ENCODE measurements around the gene RBM7. TPM values are rescaled to one million over a fixed set of nuclear protein-coding genes. Genes with fewer than 3 reads are reported as not detected.

The RBM7 gene
- total RNA-seq, 1 donor from 2014 or later: 61.1 TPM

- Mint-ChIP-seq H3K27ac (no peak overlapping the region), H3K9me3 (no peaks in the 10 kb centered on the region), H3K27me3 (ENCODE audit: insufficient read depth, low read depth) (no peaks in the 10 kb centered on the region), H3K36me3 (no peaks in the 10 kb centered on the region), H3K4me3 (no peak overlapping the region), H3K4me1 (no peaks in the 10 kb centered on the region)
- Histone ChIP-seq H3K4me2 (no peak overlapping the region), H3K27ac (no peak overlapping the region), H3F3A (ENCODE audit: low read depth) (no peaks in the 10 kb centered on the region), H3K9me3 (ENCODE audit: low read depth) (no peaks in the 10 kb centered on the region), H3K4me1 (no peaks in the 10 kb centered on the region), H3K36me3 (no peaks in the 10 kb centered on the region), H3K4me3 (no peak overlapping the region), H4K20me1 (ENCODE audit: low read depth) (no peaks in the 10 kb centered on the region), H3K79me2 (ENCODE audit: low read depth) (no peaks in the 10 kb centered on the region), H3K27me3 (no peaks in the 10 kb centered on the region), H2AFZ (replicated peaks) (no peak overlapping the region), H3K9ac (no peak overlapping the region)
- DNase-seq (ENCODE audit: low spot score): no peak
- TF ChIP-seq CTCF (IDR thresholded peaks at IDR 0.05): no peak
- no peak for TF ChIP-seq EZH2 (IDR thresholded peaks at IDR 0.05)
- no peak for TF ChIP-seq EZH2phosphoT487 (IDR thresholded peaks at IDR 0.05)
These were observed 31.4 kb upstream of the RBM7 start for GRCh38 chr11:114368918-114369680.

GRCh38 chr11:114375052-114375451 is 25.4 kb upstream of the RBM7 start:
- H3K9ac ChIP-seq: no peak overlapping the region
- H3K9me3 ChIP-seq (ENCODE audit: low read depth): no peaks in the 10 kb centered on the region
- no peak overlapping the region for H3K4me3 ChIP-seq
- H3K36me3 ChIP-seq: no peaks in the 10 kb centered on the region
- Mint-ChIP-seq H3K4me3 (no peak overlapping the region), H3K4me1 (peaks cover 5% of the 10 kb centered on the region), H3K9me3 (no peaks in the 10 kb centered on the region), H3K27me3 (ENCODE audit: insufficient read depth, low read depth) (no peaks in the 10 kb centered on the region), H3K36me3 (no peaks in the 10 kb centered on the region), H3K27ac (no peak overlapping the region)
- no peak for DNase-seq (ENCODE audit: low spot score)
- no peak overlapping the region for H2AFZ ChIP-seq (replicated peaks)
- TF ChIP-seq EZH2phosphoT487 (IDR thresholded peaks at IDR 0.05) (no peak), EZH2 (IDR thresholded peaks at IDR 0.05) (no peak), CTCF (IDR thresholded peaks at IDR 0.05) (no peak)
- no peaks in the 10 kb centered on the region for H4K20me1 ChIP-seq (ENCODE audit: low read depth)
- no peaks in the 10 kb centered on the region for H3K27me3 ChIP-seq
- no peaks in the 10 kb centered on the region for H3K79me2 ChIP-seq (ENCODE audit: low read depth)
- no peak overlapping the region for H3K27ac ChIP-seq
- no peaks in the 10 kb centered on the region for H3K4me1 ChIP-seq
- no peak overlapping the region for H3K4me2 ChIP-seq
- H3F3A ChIP-seq (ENCODE audit: low read depth): no peaks in the 10 kb centered on the region

GRCh38 chr11:114377612-114378267 is 22.7 kb upstream of the RBM7 start:
- Histone ChIP-seq H3K36me3 (no peaks in the 10 kb centered on the region), H3K27ac (no peak overlapping the region), H3K27me3 (no peaks in the 10 kb centered on the region), H3K9me3 (ENCODE audit: low read depth) (no peaks in the 10 kb centered on the region), H2AFZ (replicated peaks) (peak overlapping the region; percentile 17), H4K20me1 (ENCODE audit: low read depth) (no peaks in the 10 kb centered on the region), H3K9ac (no peak overlapping the region), H3K4me3 (no peak overlapping the region), H3F3A (ENCODE audit: low read depth) (no peaks in the 10 kb centered on the region), H3K4me1 (no peaks in the 10 kb centered on the region), H3K79me2 (ENCODE audit: low read depth) (no peaks in the 10 kb centered on the region), H3K4me2 (no peak overlapping the region)
- no peak for DNase-seq (ENCODE audit: low spot score)
- Mint-ChIP-seq H3K4me3 (no peak overlapping the region), H3K36me3 (no peaks in the 10 kb centered on the region), H3K27me3 (ENCODE audit: insufficient read depth, low read depth) (no peaks in the 10 kb centered on the region), H3K4me1 (peaks cover 5% of the 10 kb centered on the region), H3K27ac (no peak overlapping the region), H3K9me3 (no peaks in the 10 kb centered on the region)
- TF ChIP-seq EZH2phosphoT487 (IDR thresholded peaks at IDR 0.05): no peak
- TF ChIP-seq CTCF (IDR thresholded peaks at IDR 0.05): no peak
- no peak for TF ChIP-seq EZH2 (IDR thresholded peaks at IDR 0.05)
